HG03175 (cell line): ENCODE data around the gene ANXA11.
"Not testable (repeated sequence)": the region's sequence is repeated elsewhere in the genome, so short reads cannot be mapped to it uniquely, and the experiment has no call there.

Source experiments
- ATAC-seq: cut with Tn5 transposase; IDR thresholded peaks from one replicate; pipeline ENCODE4 v1.9.1; 2021; ENCODE audit warnings: mild to moderate bottlenecking, moderate library complexity; ENCODE audit not compliant: unreplicated experiment

The ANXA11 gene

DNA sequence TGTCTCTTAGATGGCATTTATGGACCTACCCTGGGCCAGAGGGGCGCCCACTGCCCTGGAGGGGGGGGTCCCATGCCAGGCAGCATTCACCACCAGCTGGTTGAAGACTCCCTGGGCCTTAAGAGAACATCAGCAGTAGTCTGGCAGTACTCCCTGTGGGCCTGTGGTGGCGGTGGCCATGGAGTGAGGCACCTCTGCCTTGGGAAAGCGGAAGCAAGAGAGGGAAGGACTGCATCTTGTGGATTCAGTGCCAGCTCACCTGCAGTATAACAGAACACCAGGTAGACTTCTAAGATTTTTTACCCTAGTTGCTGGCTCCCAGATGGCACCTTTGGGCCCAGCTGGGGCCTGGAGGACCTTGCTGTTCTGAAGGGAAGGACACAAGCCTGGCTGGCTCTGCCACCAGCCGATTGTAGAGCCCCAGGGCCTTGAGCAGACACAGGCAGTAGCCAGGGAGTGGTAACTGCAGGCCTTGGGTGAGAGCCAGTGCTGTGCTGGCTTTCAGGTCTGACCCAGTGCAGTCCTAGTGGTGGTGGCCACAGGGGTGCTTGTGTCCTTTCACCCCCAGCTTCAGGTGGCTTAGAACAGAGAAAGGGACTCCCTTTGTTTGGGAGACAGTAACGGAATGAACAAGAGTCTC, 57.1 kb downstream of the ANXA11 start:
- no peak for ATAC-seq

DNA sequence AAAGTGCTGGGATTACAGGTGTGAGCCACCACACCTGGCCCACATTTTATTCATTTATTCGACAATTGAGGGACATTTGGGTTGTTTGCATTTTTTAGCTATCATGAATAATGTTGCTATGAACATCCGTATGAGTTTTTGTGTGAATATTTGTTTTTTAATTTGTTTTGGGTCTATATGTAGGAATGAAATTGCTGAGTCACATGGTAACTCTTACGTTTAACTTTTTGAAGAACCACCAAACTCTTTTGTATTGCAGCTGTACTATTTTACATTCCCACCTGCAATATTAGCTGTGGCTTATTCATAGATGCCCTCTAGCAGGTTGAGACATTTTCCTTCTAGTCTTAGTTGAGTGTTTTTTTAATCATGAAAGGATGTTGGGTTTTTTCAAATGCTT, 58.4 kb downstream of the ANXA11 start:
- no peak for ATAC-seq

DNA sequence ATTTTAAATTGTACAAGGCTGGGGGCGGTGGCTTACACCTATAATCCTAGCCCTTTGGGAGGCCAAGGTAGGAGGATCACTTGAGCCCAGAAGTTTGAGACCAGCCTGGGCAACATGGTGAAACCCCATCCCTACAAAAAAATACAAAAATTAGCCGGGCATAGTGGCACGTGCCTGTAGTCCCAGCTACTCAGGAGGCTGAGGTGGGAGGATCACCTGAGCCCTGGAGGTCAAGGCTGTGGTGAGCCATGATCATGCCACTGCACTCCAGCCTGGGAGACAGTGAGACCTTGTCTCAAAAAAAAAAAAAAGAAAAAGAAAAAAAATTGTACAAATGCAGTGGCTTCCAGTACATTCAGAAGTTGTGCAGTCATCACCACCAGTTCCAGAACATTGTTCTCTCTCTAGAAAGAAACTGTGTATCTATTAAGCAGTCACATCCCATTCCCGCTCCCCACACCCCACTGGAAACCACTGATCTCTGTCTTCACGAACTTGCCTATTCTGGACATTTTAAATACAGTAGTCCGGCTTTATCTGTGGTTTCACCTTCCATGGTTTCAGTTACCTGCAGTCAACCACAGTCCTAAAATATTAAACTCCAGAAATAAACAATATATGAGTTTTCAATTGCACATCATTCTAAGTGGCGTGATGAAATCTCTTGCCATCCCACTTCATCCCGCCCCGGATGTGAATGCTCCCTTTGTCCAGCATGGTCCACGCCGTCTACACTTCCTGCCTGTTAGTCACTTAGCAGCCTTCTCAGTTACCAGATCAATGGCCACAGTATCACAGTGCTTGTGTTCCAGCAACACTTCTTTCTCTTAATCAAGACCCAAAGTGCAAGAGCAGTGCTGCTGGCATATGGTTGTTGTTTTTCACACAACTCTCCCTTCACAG, 59.7 kb downstream of the ANXA11 start:
- not testable (repeated sequence) for ATAC-seq

DNA sequence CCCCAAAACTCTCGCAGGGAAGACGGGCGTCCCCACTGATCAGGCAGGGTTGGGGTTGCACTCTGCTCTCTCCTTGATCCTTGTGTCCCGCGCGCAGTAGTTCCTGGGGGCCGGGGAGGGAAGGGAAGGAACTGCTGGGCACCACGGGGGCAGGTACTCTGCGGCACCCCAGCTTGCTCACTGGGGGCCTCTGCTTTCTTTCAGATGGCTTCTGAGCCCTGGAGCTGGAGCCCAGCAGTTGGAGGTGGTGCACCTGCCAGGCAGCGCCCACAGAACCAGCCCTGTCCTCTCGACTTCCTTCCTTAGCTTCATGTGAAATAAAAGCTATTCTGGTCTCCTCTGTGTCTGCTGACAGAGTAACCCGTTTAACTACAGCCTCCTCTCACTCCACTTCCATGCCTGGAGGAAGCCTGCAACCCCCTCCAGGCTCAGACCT, 60.6 kb downstream of the ANXA11 start:
- ATAC-seq = peak; percentile 42

DNA sequence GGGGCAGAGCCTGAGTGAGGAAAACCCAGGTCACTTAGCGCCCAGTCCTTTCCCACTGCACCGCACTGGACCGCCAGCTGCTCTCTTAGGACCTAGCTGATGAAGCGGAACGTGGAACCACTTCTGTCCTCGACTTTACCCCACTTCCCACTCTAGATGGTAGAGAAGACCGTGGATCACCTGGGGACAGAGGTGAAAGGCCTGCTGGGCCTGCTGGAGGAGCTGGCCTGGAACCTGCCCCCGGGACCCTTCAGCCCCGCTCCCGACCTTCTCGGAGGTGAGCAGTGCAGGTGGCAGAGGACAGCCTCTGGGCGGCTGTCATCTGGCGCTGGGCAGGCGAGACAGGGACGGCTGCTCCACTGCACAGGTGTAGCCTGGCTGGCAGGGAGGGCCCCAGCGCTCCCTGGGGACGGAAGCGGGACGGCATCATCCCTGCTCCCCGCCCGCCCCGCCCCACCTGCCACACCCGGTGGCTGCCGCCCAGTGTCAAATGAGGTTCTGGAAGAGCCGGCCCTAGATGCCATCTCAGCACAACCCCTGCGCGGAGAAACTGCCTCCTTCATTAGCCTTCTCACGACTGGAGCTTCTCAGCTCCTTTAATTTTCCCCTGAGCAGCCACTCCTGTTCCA, 61.2 kb downstream of the ANXA11 start:
- peak; percentile 48 for ATAC-seq

DNA sequence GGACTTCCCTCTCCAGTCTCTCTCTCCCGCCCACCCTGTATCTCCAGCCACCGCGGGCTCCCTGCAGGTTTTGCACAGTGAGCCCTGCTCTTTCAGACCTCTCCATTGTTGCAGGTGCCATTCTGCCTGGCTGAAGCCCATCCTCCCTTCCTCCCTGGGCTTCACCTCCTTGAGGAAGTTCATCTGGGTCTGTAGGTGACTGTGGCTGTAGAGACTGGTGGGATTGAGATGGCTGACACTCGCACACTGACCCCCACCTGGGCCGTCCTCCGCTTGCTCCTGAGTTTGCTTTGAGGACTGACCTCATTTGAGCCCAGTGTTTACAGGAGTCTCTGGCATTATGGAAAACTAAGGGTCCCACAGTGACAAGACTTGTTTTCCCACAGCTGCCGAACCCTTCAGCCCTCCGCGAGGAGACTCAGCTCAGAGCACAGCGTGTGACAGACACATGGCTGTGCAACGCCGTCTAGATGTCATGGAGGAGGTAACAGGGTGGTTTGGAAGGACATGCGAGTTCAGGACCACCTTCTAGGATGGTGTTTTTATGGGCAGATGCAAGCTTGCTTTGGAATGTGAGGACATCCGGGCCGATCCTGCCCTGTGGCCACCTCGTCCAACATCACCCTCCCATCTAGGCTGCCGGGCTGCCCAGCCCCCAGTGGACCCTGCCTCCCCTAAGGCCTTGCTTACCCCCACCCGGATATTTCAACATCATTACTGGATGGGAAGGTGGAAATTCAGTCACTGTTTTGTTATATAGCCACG, 63.5 kb downstream of the ANXA11 start:
- ATAC-seq = no peak

DNA sequence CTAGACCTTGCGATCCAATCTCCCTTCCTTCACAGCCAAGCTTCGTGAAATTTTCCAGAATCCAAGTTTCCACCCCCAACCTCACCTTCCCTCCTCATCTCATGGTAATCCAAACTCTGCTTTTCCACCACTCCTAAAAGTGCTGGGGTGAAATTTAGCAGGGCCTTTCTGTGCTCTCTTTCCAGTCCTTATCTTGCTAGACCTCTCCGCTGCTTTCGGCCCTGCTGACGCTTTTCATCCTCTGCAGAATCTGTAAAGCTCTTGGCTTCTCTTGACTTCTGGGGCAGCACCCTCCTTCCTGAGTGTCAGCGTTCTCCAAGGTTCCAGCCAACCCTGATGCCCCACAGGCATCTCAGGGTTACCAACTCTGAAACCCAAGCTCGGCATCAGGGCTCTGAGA, 65.1 kb downstream of the ANXA11 start:
- no peak for ATAC-seq

DNA sequence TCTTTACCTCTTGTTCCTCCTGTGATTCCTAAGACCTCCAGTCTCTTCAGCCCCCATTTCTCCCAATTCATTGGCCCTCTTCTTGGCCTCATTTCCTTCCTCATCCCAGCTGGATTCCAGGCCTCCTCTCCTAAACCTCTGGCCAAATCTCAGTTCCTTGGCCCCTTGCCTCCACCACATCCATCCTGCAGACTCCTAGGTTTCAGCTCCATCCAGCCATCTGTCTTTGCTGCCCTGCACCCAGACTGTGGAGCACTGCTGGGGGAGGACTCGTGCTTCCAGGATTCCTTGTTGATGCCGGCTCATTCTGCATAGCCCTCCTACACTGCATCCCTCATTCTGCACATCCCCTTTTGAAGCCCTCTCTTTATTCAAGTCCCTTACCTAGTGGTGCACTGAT, 66.1 kb downstream of the ANXA11 start:
- no peak for ATAC-seq

DNA sequence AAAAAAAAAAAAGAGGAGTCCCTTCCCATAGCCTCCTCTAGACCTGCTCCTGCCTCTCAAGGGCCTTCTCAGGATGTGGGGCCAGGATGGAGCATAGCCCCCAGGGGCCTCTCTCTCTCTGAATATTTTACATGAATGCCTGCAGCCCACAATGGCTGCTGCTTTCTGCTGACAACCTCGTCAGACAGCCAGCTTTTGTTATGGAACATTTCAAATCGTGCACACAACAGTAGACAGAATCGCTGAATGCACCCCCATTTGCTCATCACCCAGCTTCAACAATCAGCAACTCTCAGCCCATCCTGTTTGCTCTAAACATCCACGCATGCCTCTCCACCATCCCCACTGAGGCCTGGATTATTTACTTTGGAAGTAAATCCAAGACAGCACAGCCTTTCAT, 67.4 kb downstream of the ANXA11 start:
- ATAC-seq = no peak

DNA sequence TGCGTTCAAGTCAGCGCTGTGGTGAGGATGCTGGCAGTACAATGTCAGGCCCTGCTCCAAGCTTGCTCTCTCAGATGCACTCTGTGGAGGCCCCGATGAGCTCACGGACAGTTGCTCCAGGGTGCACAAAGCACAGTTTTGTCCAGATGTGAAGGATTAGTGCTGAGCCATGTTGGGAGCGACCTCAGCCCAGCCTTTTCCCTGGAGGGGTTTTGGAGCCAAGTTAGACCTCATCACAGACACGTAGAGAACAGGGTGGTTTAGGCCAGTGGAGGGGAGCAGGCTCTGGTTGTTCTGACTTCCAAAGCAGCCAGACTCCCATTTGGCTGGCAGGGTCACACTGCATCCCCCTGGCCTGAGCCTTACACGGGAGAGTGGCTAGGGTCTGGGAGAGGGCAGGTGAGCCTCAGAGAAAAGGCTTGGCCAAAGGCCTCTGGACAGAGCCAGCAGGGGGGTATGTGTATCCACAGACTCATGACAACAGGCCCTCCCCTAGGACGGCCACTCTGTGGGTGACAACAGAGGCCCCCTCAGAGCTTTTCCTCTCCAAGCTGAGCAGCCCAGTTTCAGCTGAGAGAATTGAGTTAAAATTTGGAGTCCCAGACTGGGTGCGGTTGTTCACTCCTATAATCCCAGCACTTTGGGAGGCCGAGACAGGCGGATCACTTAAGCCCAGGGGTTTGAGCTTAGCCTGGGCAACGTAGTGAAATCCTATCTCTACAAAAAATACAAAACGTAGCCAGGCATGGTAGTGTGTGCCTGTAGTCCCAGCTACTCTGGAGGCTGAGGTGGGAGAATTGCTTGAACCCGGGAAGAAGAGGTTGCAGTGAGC, 68.1 kb downstream of the ANXA11 start:
- no peak for ATAC-seq

DNA sequence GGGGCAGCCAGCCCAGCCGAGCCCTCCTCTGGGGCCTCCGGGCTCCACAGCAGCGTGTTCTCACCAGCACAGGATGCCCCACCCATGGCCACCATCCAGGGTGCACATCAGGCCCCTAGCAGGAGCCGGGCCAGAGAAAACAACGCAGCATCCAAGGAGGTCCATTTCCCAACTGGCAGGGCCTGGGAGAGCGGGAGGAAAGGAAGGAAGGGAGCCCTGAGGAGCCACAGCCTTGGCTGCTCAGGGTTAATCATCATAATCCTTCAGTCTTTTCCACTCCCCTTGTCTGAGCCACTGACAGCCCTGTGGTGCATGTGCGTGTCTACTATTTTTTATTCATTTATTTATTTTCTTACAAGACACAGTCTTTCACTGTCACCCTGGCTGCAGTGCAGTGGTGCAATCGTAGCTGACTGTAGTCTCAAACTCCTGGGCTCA, 69.2 kb downstream of the ANXA11 start:
- no peak for ATAC-seq

DNA sequence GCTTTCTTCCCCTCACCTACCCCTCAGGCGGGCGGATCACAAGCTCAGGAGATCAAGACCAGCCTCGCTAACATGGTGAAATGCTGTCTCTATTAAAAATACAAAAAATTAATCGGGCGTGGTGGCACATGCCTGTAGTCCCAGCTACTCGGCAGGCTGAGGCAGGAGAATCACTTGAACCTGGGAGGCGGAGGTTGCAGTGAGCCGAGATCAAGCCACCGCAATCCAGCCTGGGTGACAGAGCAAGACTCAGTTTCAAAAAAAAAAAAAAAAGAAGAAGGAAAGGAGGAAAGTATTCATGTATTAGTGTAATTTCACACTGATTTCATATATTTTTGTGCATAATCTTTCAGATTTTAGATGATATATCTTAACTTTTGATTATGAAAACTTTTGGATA, 71.7 kb downstream of the ANXA11 start:
- ATAC-seq = not testable (repeated sequence)

DNA sequence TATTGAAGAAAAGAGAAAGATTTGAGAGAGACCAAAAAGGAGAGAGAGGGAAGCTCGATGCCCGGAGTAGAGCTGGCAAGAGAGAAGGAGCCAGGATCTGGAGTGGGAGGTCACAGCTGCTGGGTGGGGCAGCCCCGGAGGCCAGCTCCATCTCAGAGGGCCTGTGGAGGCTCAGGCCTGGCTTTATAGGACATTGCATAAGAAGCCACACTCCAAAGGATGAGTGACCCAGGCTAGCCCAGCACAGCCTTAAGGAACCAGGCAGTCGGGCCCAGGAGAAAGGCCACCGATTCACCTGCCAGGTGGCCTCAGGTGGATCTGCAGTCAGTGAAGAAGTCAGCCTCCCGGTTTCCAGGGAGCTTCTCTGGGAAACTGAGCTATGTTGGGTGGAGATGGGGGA, 72.1 kb downstream of the ANXA11 start:
- no peak for ATAC-seq

DNA sequence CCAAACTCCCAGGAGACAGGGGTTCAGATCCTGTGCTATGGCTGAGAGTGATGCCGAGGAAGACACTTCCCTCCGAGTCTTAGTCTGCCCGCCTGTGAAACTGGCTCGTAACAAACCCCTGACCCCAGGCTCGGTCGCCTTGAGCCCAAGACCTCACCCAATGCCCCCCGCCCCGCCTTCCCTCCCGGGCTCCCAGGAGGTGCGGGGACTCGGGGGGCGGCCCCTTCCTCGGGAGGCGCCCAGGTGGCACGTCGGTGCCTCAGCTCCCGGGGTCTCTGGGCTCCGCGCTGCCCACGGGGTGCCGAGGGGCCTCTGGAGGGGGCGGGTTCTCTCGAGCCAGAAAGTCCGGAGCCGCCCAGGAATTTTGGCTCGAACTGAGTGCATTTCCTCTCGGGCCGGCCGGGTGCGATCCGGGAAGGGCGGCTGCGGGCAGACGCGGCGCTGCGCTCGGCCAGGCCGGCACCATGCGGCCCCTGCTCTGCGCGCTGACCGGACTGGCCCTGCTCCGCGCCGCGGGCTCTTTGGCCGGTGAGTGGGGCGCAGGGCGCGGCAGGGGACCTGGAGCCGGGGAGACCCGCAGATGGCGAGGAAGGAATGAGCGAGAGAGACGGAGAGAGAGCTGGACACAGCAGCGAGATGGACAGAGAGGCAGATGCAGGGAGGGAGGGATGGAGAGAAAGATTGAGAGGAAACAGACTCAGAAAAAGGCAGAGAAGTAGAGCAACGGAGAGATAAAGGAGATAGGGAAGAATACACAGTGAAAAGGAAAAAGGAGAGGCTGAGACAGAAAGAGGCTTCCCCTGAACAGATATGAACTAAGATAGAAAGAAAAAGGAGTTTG, 72.8 kb downstream of the ANXA11 start, which contains the start of gene PLAC9:
TSS of gene PLAC9 (plus strand) at position 432 of the 841 bp plus-strand sequence. CDS start at position 465, 33 bp downstream.
- ATAC-seq = no peak

DNA sequence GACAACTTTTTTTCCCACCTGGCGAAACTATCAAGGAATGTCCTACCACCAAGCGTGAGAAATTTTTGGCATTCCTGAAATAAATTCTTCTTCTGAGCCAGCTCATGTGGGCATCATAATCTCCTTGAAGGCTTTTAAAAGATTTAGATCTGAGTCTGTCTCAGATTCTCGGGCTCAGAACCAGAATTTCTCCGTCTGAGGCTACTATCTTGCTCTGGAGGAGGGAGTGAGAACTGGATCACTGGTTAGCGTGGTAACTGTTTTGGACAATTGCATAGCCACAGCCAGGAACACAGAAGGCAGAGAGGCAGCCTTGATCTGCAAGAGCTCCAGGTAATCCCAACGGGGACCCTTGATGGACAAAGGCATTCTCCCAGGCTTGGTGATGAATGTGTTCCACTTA, 73.8 kb downstream of the ANXA11 start:
- ATAC-seq = no peak

DNA sequence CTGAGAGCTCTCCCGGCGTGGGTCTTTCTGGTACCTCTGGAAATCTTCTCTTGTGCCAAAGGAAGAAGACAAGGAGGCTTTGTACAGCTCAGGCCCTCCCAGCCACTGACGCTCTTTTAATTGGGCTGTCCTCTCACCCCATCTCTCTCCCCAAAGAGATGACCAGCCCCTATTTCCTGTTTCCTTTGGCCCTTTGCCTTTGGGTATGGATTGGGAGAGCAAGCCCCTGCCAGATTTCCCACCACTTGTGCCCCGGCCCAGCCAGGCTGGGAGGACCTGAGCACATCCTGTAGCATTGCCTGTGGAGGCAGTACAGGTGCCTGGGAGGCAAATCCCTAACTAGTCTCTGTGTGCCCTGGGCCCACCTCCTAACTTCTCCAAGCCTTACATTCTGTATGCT, 78.5 kb downstream of the ANXA11 start:
- no peak for ATAC-seq

DNA sequence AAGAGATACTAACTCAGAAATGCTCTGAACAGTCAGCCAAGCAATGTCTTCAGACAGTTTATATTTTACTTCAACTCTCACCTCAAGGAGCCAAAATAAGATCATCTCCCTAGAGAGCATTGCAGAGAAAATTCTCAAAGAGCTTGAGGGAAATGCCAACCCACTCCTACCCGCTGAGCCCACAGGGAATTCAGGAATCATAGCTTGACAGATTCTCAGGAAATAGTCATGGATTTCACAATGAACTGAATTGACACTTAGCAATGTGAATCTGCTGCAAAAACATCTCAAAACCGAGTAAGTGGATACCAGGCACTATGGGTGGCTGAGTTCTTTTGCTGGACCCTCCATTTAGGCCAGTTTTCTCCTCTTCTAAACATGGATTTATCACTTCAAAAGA, 82.6 kb downstream of the ANXA11 start:
- ATAC-seq = no peak

DNA sequence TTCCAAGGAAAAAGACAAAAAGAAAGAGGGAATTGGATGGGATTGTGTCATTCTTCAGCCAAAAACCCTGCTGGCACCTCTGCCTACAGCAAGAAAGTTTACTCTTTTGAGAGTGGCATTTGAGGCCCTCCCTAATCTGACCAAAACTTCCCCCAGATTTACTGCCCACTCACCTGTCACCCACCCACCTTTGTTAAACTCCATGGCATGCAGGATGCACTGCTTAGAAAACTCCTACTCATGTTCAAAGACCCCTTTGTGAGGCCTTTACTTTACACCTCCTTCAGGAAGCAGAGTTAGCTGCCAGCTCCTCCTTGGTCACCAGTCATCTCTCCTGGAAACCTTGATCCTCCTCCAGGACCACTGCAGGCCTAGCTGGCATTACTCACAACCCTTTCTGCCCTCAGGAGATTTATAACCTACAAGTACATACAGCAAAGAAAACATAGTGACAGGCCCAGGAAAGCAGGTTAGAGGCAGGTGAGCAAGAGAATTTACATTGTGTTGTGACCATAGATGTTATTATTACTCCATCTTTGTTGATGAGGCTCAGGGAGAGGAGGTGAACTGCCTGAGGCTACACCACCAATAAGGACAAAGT, 83.1 kb downstream of the ANXA11 start:
- ATAC-seq = no peak

DNA sequence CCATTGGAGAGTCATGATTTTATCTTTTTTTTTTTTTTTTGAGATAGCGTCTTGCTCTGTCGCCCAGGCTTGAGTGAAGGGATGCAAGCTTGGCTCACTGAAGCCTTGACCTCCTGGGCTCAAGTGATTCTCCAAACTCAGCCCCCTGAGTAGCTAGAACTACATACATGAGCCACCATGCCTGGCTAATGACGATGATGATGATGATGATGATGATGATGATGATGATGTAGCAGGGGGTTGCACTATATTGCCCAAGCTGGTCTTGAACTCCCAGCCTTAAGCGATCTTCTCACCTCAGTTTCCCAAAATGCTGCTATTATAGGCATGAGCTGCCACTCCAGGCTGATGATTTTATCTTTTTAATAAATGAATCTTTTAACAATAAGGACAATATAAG, 86.7 kb downstream of the ANXA11 start:
- no peak for ATAC-seq
